A549 (cell line): Measurements from ENCODE around the gene OTUD3. TPM values are rescaled to one million over a fixed set of nuclear protein-coding genes. Genes with fewer than 3 reads are reported as not detected.

Experiments
- ATAC-seq, 2 experiments: fragments of 200-7000 bp in 1 of 2; fragments of >200 bp in 1 of 2; cut with Nextera tagmentation in 1 of 2; cut with Tn5 transposase in 1 of 2; 3 replicates each; pipeline versions ENCODE4 v1.8.0 to v1.9.1; 2018 to 2020; ENCODE audit warnings: mild to moderate bottlenecking in 1 of 2, moderate library complexity in 1 of 2
- CTCF ChIA-PET: fragments of 300-600 bp; sonication (Branson Sonifier 250); formaldehyde crosslinking; extraction: SDS; loops from one replicate; lab custom pipeline; 2021; ENCODE audit warnings: antibody characterized with exemption, inconsistent platforms; lab: Yijun Ruan, JAX
- POLR2A ChIA-PET: fragments of 350-600 bp; formaldehyde crosslinking; extraction: SDS; loops from one replicate; lab custom pipeline; 2021; ENCODE audit warnings: antibody characterized with exemption, inconsistent platforms; lab: Yijun Ruan, JAX
- DNase-seq, 2 experiments: peaks; one replicate each; pipeline versions ENCODE4 v3.0.0 to v3.0.0-alpha.2; 2011 to 2016; ENCODE audit warnings: low read depth in 1 of 2, low spot score in 1 of 2
- FAIRE-seq: peaks from 2 replicates; lab custom pipeline; 2011; peaks lifted over from hg19 to GRCh38; lab: Jason Lieb, UNC
- H3K27ac ChIP-seq, 2 experiments: fragments of >200 bp; sonication (Bioruptor Twin); formaldehyde crosslinking; 3 replicates each; pipeline ENCODE4 v1.5.1; 2016 to 2017
- H3K4me1 ChIP-seq: fragments of >200 bp; sonication (Bioruptor Twin); formaldehyde crosslinking; 3 replicates; pipeline ENCODE4 v1.6.1; 2016
- H3K4me2 ChIP-seq: fragments of >200 bp; sonication (Bioruptor Twin); formaldehyde crosslinking; 3 replicates; pipeline ENCODE4 v1.6.1; 2016
- H3K4me3 ChIP-seq: fragments of >200 bp; sonication (Bioruptor Twin); formaldehyde crosslinking; 3 replicates; pipeline ENCODE4 v1.5.1; 2016
- H3K9me3 ChIP-seq: fragments of >200 bp; sonication (Bioruptor Twin); formaldehyde crosslinking; 3 replicates; pipeline ENCODE4 v1.6.1; 2016
- CBX2 ChIP-seq: fragments of 200-600 bp; sonication (generic); IDR thresholded peaks from 2 replicates; pipeline ENCODE4 v1.6.1; 2016; ENCODE audit warnings: low read depth, mild to moderate bottlenecking, borderline replicate concordance
- CBX8 ChIP-seq: fragments of 200-600 bp; sonication (generic); IDR thresholded peaks from 2 replicates; pipeline ENCODE4 v1.6.1; 2016
- CHD2 ChIP-seq: fragments of 150-350 bp; IDR thresholded peaks from 2 replicates; pipeline ENCODE4 v1.6.1; 2014; ENCODE audit warnings: low read length; ENCODE audit not compliant: partially characterized antibody
- EHMT2 ChIP-seq: fragments of 200-600 bp; sonication (generic); IDR thresholded peaks from 2 replicates; pipeline ENCODE4 v1.6.1; 2016; ENCODE audit warnings: antibody characterized with exemption, low read depth, mild to moderate bottlenecking, moderate library complexity
- ELK1 ChIP-seq: fragments of 150-350 bp; IDR thresholded peaks from 2 replicates; pipeline ENCODE4 v1.6.1; 2014; ENCODE audit warnings: low read depth, mild to moderate bottlenecking, low read length
- ESRRA ChIP-seq: fragments of 150-350 bp; IDR thresholded peaks from 2 replicates; pipeline ENCODE4 v1.6.1; 2014; ENCODE audit warnings: mild to moderate bottlenecking, low read length, borderline replicate concordance
- FOXS1 ChIP-seq: fragments of 250-450 bp; sonication (Bioruptor Pico); IDR thresholded peaks from 2 replicates; pipeline ENCODE4 v1.5.0; 2020; ENCODE audit warnings: mild to moderate bottlenecking, moderate library complexity
- HES2 ChIP-seq: fragments of >200 bp; sonication (Bioruptor Twin); formaldehyde crosslinking; IDR thresholded peaks from 2 replicates; pipeline ENCODE4 v1.6.1; 2016
- KDM1A ChIP-seq: fragments of 200-600 bp; sonication (generic); IDR thresholded peaks from 2 replicates; pipeline ENCODE4 v1.6.1; 2016; ENCODE audit warnings: low read depth, mild to moderate bottlenecking
- MAFK ChIP-seq: fragments of 450-650 bp; IDR thresholded peaks from 2 replicates; pipeline ENCODE4 v1.6.1; 2014; ENCODE audit not compliant: partially characterized antibody
- NFE2L2 ChIP-seq: fragments of 150-350 bp; conservative IDR thresholded peaks from 2 replicates; pipeline ENCODE4 v1.6.1; 2014; ENCODE audit warnings: low read length
- NR3C1 ChIP-seq: fragments of >200 bp; sonication (Bioruptor Twin); formaldehyde crosslinking; IDR thresholded peaks from 3 replicates; pipeline ENCODE4 v1.6.1; 2017
- PHF8 ChIP-seq: fragments of 200-600 bp; sonication (generic); IDR thresholded peaks from 2 replicates; pipeline ENCODE4 v1.6.1; 2016; ENCODE audit warnings: low read depth, mild to moderate bottlenecking, antibody characterized with exemption, moderate library complexity, borderline replicate concordance
- RFX5 ChIP-seq: fragments of 450-650 bp; IDR thresholded peaks from 2 replicates; pipeline ENCODE4 v1.7.1; 2014; ENCODE audit warnings: antibody characterized with exemption, mild to moderate bottlenecking, moderate library complexity
- SREBF2 ChIP-seq: fragments of 450-650 bp; IDR thresholded peaks from 2 replicates; pipeline ENCODE4 v1.6.1; 2014; ENCODE audit warnings: mild to moderate bottlenecking, moderate library complexity
- TP53 ChIP-seq: fragments of 250-450 bp; sonication (Bioruptor Pico); IDR thresholded peaks from 2 replicates; pipeline ENCODE4 v1.5.0; 2021; ENCODE audit warnings: mild to moderate bottlenecking, moderate library complexity
- ZC3H11A ChIP-seq: fragments of 450-650 bp; IDR thresholded peaks from 2 replicates; pipeline ENCODE4 v1.6.1; 2014; ENCODE audit warnings: antibody characterized with exemption, mild to moderate bottlenecking
- ZNF302 ChIP-seq: fragments of 250-450 bp; sonication (Bioruptor Pico); IDR thresholded peaks from 2 replicates; pipeline ENCODE4 v1.9.0; 2021; ENCODE audit warnings: inconsistent platforms, mild to moderate bottlenecking, moderate library complexity
- ZSCAN20 ChIP-seq: fragments of 250-450 bp; sonication (Bioruptor Pico); IDR thresholded peaks from 2 replicates; pipeline ENCODE4 v1.8.0; 2022; ENCODE audit warnings: mild to moderate bottlenecking, moderate library complexity
- WGBS: methylation state at CpG from one replicate; pipeline ENCODE4 v1.1.6; 2017; ENCODE audit errors: missing lambda C conversion rate; 5-methylcytosine and 5-hydroxymethylcytosine counted together
- polyA plus RNA-seq, 4 experiments: library from polyadenylated mRNA; depleted of rRNA in 3 of 4; stranded (reverse); fragments of >200 nt; fragmentation: RNase III in 1 of 4; extraction: RNeasy Plus Mini Kit Qiagen cat#74134 plus additional on column Dnase treatment in 1 of 4; gene quantifications; 2 replicates in 3 of 4; 3 replicates in 1 of 4; pipeline ENCODE4 v1.2.3, GENCODE V29; 2011 to 2017
- TF ChIP-seq, protein P1 (sequence below): fragments of 450-650 bp; IDR thresholded peaks from 2 replicates; pipeline ENCODE4 v1.6.1; 2014; ENCODE audit warnings: antibody characterized with exemption
- TF ChIP-seq, protein P2 (sequence below): IDR thresholded peaks from 2 replicates; pipeline ENCODE4 v1.6.1; 2012; ENCODE audit warnings: low read depth, borderline replicate concordance
- TF ChIP-seq, protein P3 (sequence below): IDR thresholded peaks from 2 replicates; pipeline ENCODE4 v1.6.1; 2012
- TF ChIP-seq, protein P4 (sequence below): fragments of 200-600 bp; sonication (generic); IDR thresholded peaks from 2 replicates; pipeline ENCODE4 v1.6.1; 2016; ENCODE audit warnings: antibody characterized with exemption, mild to moderate bottlenecking, moderate library complexity

OTUD3 gene
- polyA plus RNA-seq, 2 of the 4 experiments (the other 2 are of a cell fraction), result 3.5 to 4.9 TPM

DNA sequence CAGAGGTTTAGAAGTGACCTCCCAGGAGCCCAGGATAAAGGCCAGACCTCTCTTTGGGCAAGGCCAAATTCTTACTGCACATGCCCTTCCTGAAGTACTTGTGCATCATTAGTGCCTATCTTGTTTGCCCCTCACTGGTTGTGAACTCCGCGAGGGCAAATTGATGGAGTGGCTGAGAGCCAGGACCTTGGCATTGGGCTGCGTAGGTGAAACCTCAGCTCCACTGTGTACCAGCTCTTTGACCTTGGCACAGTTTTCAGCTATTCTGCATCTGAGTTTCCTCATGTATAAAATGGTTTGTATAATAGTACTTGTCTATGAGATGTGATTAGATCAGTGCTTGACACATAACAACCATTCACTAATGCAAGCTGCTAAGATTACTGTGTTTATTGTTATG lies 11.5 kb downstream of the OTUD3 start (continued):
- TF ChIP-seq, protein P1, sequence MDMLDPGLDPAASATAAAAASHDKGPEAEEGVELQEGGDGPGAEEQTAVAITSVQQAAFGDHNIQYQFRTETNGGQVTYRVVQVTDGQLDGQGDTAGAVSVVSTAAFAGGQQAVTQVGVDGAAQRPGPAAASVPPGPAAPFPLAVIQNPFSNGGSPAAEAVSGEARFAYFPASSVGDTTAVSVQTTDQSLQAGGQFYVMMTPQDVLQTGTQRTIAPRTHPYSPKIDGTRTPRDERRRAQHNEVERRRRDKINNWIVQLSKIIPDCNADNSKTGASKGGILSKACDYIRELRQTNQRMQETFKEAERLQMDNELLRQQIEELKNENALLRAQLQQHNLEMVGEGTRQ, result no peak
- TF ChIP-seq SREBF2 (no peak), NR3C1 (no peak), ZSCAN20 (CRISPR knock-in tag) (no peak), MAFK (no peak), CHD2 (no peak)

- TF ChIP-seq ESRRA (no peak), RFX5 (no peak), HES2 (no peak), ZSCAN20 (CRISPR knock-in tag) (no peak), ELK1 (no peak), EHMT2 (no peak), KDM1A (no peak), PHF8 (no peak)
- TF ChIP-seq, protein P2, sequence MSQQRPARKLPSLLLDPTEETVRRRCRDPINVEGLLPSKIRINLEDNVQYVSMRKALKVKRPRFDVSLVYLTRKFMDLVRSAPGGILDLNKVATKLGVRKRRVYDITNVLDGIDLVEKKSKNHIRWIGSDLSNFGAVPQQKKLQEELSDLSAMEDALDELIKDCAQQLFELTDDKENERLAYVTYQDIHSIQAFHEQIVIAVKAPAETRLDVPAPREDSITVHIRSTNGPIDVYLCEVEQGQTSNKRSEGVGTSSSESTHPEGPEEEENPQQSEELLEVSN, result no peak
- TF ChIP-seq, protein P3, sequence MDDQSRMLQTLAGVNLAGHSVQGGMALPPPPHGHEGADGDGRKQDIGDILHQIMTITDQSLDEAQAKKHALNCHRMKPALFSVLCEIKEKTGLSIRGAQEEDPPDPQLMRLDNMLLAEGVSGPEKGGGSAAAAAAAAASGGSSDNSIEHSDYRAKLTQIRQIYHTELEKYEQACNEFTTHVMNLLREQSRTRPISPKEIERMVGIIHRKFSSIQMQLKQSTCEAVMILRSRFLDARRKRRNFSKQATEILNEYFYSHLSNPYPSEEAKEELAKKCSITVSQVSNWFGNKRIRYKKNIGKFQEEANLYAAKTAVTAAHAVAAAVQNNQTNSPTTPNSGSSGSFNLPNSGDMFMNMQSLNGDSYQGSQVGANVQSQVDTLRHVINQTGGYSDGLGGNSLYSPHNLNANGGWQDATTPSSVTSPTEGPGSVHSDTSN, result no peak
- TF ChIP-seq, all 56 proteins: peak for 0
- Histone ChIP-seq H3K4me2 (peak overlapping the region; percentile 12; the same call in 1 of the 3 replicates), H3K4me1 (peaks cover 19% of the 10 kb centered on the region; the same call in 2 of the 3 replicates), H3K9me3 (no peaks in the 10 kb centered on the region), H3K4me3 (no peak overlapping the region), H3K27ac (peak overlapping the region; percentile 41 to 47; a peak in 1 of 6 replicates)
- ATAC-seq (no peak), FAIRE-seq (no peak), DNase-seq (no peak)
- WGBS, result 71% methylated on average over 5 of the region's 5 CpGs
- CTCF ChIA-PET, result interaction anchor here (0.8 to 4.2 kb wide), 4 partner anchors 12 to 25 kb away, joined by 3 to 27 read pairs (median 4); partner anchors contain the start of gene OTUD3
- POLR2A ChIA-PET, result interaction anchor here (2.2 kb wide), 1 partner anchor 12 kb away, joined by 10 read pairs; the partner anchor contains the start of gene OTUD3
Observed at GRCh38 chr1:19894218-19894617, 12.0 kb downstream of the OTUD3 start.

DNA sequence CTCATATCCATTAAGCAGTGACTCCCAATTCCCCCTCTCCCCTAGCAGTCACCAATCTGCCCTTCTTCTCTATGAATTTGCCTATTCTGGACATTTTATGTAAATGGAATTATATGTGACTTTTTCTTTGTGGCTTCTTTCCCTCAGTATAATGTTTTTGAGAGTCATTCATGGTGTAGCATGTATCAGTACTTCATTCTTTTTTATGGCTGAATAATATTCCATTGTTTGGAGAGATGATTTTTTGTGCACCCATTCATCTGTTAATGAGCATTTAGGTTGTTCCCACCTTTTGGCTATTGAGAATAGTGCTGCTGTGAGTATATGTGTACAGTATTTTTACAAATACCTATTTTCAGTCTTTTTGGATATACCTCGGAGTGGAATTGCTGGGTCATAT lies 19.5 kb downstream of the OTUD3 start:
- Histone ChIP-seq H3K9me3 (no peaks in the 10 kb centered on the region), H3K27ac (no peak overlapping the region)
- no peak for ATAC-seq
- no peak for FAIRE-seq
- TF ChIP-seq ZNF302 (CRISPR knock-in tag) (no peak), CBX8 (no peak), TP53 (CRISPR knock-in tag) (no peak), ZC3H11A (no peak), CBX2 (no peak), HES2 (no peak), NFE2L2 (no peak), PHF8 (no peak), CHD2 (no peak), FOXS1 (CRISPR knock-in tag) (no peak), KDM1A (no peak)
- TF ChIP-seq, protein P2, result no peak
- TF ChIP-seq, protein P4, sequence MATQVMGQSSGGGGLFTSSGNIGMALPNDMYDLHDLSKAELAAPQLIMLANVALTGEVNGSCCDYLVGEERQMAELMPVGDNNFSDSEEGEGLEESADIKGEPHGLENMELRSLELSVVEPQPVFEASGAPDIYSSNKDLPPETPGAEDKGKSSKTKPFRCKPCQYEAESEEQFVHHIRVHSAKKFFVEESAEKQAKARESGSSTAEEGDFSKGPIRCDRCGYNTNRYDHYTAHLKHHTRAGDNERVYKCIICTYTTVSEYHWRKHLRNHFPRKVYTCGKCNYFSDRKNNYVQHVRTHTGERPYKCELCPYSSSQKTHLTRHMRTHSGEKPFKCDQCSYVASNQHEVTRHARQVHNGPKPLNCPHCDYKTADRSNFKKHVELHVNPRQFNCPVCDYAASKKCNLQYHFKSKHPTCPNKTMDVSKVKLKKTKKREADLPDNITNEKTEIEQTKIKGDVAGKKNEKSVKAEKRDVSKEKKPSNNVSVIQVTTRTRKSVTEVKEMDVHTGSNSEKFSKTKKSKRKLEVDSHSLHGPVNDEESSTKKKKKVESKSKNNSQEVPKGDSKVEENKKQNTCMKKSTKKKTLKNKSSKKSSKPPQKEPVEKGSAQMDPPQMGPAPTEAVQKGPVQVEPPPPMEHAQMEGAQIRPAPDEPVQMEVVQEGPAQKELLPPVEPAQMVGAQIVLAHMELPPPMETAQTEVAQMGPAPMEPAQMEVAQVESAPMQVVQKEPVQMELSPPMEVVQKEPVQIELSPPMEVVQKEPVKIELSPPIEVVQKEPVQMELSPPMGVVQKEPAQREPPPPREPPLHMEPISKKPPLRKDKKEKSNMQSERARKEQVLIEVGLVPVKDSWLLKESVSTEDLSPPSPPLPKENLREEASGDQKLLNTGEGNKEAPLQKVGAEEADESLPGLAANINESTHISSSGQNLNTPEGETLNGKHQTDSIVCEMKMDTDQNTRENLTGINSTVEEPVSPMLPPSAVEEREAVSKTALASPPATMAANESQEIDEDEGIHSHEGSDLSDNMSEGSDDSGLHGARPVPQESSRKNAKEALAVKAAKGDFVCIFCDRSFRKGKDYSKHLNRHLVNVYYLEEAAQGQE, result no peak
- TF ChIP-seq, all 56 proteins: peak for 0
- no peak for DNase-seq
- Histone ChIP-seq H3K4me2 (no peak overlapping the region), H3K4me3 (no peak overlapping the region), H3K4me1 (no peaks in the 10 kb centered on the region)
- ChIA-PET CTCF (interaction anchor here (0.8 to 1.1 kb wide), 3 partner anchors 16 to 251 kb away, joined by 3 to 4 read pairs (median 3); no protein-coding TSS in a partner anchor), POLR2A (no interaction called here)
- 95% methylated on average over 1 of the region's 1 CpG for WGBS
